BJ (cell line): ENCODE results near the gene CBFB. TPM values are rescaled to one million over a fixed set of nuclear protein-coding genes. Genes with fewer than 3 reads are reported as not detected.
"Not testable (repeated sequence)": the region's sequence is repeated elsewhere in the genome, so short reads cannot be mapped to it uniquely, and the experiment has no call there.

Experiments
- CTCF ChIA-PET: fragments of 350-600 bp; formaldehyde crosslinking; extraction: SDS; loops from one replicate; lab custom pipeline; 2021; ENCODE audit warnings: antibody characterized with exemption, inconsistent platforms; lab: Yijun Ruan, JAX
- POLR2A ChIA-PET: fragments of 300-600 bp; sonication (Branson Sonifier 250); formaldehyde crosslinking; extraction: SDS; loops from one replicate; lab custom pipeline; 2021; ENCODE audit warnings: antibody characterized with exemption; lab: Charles Lee
- DNase-seq: peaks from one replicate; pipeline ENCODE4 v3.0.0-alpha.2; 2011; ENCODE audit warnings: low read depth
- H3K27me3 ChIP-seq: 2 replicates; pipeline ENCODE4 v1.6.0; 2011; ENCODE audit warnings: low read length; ENCODE audit not compliant: control insufficient read depth, insufficient read depth
- H3K36me3 ChIP-seq: 2 replicates; pipeline ENCODE4 v1.5.1; 2011; ENCODE audit warnings: low read length; ENCODE audit not compliant: control insufficient read depth, insufficient read depth
- H3K4me3 ChIP-seq: 2 replicates; pipeline ENCODE4 v1.5.1; 2011; ENCODE audit warnings: low read depth, mild to moderate bottlenecking, control low read depth, low read length
- polyA plus RNA-seq: library from polyadenylated mRNA; depleted of rRNA; stranded (reverse); fragments of >200 nt; gene quantifications from 2 replicates; pipeline ENCODE4 v1.2.3, GENCODE V29; 2011
- TF ChIP-seq, protein P1 (sequence below): IDR thresholded peaks from 2 replicates; pipeline ENCODE4 v1.5.1; 2011; ENCODE audit warnings: low read depth, mild to moderate bottlenecking, control low read depth, inconsistent platforms, low read length, moderate library complexity; ENCODE audit not compliant: insufficient read depth

CBFB gene
- polyA plus RNA-seq, 1 experiment = 14.7 TPM

DNA sequence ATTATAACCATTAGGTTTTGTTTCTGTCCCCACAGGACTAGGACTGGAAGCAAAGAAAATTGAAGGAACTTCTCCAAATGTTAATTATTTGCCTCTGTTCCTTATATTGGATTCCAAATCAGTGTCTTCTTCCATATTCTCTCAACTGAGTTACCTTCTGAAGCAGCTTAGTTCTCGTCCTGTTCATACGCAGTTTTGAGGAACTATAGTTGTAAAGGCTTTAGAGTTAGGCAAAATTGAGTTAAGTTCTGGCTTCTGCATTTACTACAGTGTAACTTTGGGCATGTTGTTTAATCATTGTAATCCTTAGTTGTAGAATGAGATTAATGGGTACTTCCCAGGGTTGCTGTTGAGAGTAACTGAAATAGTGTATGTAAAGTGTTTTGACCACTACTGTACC is 11.2 kb downstream of the CBFB start:
- Histone ChIP-seq H3K27me3 (no peaks in the 10 kb centered on the region), H3K36me3 (no peaks in the 10 kb centered on the region), H3K4me3 (no peak overlapping the region)
- ChIA-PET CTCF (interaction anchor here (1.6 to 2.0 kb wide), 2 partner anchors 8 to 61 kb away, joined by 4 to 6 read pairs; no protein-coding TSS in a partner anchor), POLR2A (no interaction called here)
- TF ChIP-seq, protein P1, sequence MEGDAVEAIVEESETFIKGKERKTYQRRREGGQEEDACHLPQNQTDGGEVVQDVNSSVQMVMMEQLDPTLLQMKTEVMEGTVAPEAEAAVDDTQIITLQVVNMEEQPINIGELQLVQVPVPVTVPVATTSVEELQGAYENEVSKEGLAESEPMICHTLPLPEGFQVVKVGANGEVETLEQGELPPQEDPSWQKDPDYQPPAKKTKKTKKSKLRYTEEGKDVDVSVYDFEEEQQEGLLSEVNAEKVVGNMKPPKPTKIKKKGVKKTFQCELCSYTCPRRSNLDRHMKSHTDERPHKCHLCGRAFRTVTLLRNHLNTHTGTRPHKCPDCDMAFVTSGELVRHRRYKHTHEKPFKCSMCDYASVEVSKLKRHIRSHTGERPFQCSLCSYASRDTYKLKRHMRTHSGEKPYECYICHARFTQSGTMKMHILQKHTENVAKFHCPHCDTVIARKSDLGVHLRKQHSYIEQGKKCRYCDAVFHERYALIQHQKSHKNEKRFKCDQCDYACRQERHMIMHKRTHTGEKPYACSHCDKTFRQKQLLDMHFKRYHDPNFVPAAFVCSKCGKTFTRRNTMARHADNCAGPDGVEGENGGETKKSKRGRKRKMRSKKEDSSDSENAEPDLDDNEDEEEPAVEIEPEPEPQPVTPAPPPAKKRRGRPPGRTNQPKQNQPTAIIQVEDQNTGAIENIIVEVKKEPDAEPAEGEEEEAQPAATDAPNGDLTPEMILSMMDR = no peak
- no peak for DNase-seq

DNA sequence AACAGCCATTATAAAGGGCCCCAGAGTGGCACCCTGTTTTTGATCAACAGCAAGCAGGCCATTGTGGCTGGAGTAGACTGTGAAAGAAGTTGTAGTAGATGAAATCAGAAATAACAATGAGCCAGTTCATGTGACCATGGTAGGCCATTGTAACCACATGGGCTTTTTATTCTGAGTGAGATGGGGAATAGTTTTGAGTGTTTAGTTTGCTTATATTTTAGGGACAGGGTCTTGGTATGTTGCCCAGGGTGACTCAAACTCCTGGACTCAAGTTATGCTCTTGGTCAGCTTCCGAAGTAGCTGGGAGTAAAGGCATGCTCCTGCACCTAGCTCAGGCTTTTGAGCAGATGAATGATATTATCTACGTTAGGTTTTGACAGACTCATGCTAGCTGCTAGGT is 12.0 kb downstream of the CBFB start:
- TF ChIP-seq, protein P1 = no peak
- DNase-seq = no peak
- H3K4me3 ChIP-seq = no peak overlapping the region
- no peaks in the 10 kb centered on the region for H3K36me3 ChIP-seq
- no peaks in the 10 kb centered on the region for H3K27me3 ChIP-seq
- ChIA-PET POLR2A (no interaction called here), CTCF (interaction anchor here (0.7 to 2.3 kb wide), 3 partner anchors 10 to 633 kb away, joined by 3 to 5 read pairs (median 4); no protein-coding TSS in a partner anchor)

DNA sequence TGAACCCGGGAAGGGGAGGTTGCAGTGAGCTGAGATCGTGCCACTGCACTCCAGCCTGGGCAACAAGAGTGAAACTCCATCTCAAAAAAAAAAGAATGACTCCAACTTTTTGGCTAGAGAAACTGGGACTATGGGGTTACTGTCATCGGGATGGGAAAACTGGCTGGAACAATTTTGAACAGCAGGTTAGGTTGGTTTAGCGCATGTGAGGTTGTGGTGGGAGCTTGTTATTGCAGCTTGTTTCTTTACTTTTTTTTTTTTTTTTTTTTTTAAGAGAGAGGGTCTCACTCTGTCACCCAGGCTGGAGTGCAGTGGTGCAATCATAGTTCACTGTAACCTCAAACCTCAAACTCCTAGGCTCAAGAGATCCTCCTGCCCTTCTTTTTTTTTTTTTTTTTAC is 12.6 kb downstream of the CBFB start:
- H3K36me3 ChIP-seq, H3K4me3 ChIP-seq, DNase-seq, POLR2A ChIA-PET, H3K27me3 ChIP-seq: not testable (repeated sequence)
- CTCF ChIA-PET = interaction anchor here (0.6 to 2.3 kb wide), 4 partner anchors 11 to 1352 kb away, joined by 3 to 5 read pairs (median 4); no protein-coding TSS in a partner anchor

DNA sequence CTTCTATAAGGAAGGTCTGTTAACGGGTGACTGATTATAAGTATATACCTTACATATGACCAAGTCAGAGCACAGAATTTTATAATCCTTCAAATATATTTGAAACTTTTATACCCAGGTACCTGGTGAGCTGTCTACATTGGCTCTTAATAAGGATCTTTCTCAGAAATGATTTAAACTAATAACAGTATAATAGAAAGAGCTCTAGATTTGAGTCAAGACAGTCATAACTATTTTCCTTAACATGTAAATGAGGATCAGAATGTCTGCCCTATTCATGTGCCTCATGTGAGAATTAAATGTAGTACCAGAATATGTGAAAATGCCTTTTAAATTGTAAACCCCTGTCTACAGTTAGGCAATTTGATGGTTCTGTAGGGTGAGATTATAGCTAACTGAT is 14.5 kb downstream of the CBFB start:
- H3K27me3 ChIP-seq = no peaks in the 10 kb centered on the region
- POLR2A ChIA-PET = no interaction called here
- DNase-seq = no peak
- no peaks in the 10 kb centered on the region for H3K36me3 ChIP-seq
- no peak overlapping the region for H3K4me3 ChIP-seq
- TF ChIP-seq, protein P1 = no peak
- CTCF ChIA-PET = interaction anchor here (0.6 to 1.6 kb wide), 3 partner anchors 9 to 285 kb away, joined by 3 to 6 read pairs (median 4); no protein-coding TSS in a partner anchor

DNA sequence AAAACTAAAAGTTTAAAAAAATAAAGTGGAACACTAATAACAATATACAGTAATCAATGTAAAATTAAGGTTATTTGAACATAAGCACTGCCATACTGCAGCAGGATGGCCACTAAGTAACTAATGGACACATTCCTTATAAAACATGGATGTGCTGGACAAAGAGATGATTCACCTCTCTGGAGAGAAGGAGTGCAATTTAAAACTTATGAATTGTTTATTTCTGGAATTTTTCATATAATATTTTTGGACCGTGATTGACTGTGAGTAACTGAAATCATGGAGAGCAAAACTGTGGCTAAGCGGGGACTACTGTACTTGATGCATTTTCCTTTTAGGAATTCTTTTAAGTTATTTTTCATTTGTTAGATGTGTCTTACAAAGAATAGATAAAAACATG is 21.8 kb downstream of the CBFB start:
- TF ChIP-seq, protein P1 = no peak
- ChIA-PET CTCF (no interaction called here), POLR2A (no interaction called here)
- no peak for DNase-seq
- H3K36me3 ChIP-seq = peaks cover 2% of the 10 kb centered on the region; the same call in 1 of the 2 replicates
- H3K27me3 ChIP-seq = no peaks in the 10 kb centered on the region
- H3K4me3 ChIP-seq = no peak overlapping the region

DNA sequence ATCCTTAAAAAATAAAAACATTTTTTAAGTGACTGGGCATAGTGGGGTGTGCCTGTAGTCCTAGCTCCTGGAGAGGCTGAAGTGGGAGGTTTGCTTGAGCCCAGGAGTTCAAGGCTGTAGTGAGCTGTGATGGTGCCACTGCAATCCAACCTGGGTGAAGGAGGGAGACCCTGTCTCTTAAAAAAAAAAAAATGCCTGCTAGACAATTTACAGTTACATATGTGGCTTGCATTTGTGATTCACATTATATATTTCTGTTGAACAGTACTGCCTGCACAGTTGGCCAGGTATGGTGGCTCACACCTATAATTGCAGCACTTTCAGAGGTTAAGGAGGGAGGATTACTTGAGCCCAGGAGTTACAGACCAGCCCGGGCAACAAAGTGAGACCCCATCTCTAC is 23.4 kb downstream of the CBFB start:
- Histone ChIP-seq H3K4me3 (no peak overlapping the region), H3K36me3 (peaks cover 2% of the 10 kb centered on the region; the same call in 1 of the 2 replicates), H3K27me3 (no peaks in the 10 kb centered on the region)
- CTCF ChIA-PET = interaction anchor here (2.3 kb wide), 1 partner anchor 9 kb away, joined by 6 read pairs; no protein-coding TSS in a partner anchor
- POLR2A ChIA-PET = no interaction called here
- DNase-seq = no peak
- TF ChIP-seq, protein P1 = no peak
